ENCODE results near the gene UBE2QL1. TPM values are rescaled to one million over a fixed set of nuclear protein-coding genes. Genes with fewer than 3 reads are reported as not detected.

Gene UBE2QL1
- total RNA-seq, 2 experiments from 2014 or later = not detected

DNA sequence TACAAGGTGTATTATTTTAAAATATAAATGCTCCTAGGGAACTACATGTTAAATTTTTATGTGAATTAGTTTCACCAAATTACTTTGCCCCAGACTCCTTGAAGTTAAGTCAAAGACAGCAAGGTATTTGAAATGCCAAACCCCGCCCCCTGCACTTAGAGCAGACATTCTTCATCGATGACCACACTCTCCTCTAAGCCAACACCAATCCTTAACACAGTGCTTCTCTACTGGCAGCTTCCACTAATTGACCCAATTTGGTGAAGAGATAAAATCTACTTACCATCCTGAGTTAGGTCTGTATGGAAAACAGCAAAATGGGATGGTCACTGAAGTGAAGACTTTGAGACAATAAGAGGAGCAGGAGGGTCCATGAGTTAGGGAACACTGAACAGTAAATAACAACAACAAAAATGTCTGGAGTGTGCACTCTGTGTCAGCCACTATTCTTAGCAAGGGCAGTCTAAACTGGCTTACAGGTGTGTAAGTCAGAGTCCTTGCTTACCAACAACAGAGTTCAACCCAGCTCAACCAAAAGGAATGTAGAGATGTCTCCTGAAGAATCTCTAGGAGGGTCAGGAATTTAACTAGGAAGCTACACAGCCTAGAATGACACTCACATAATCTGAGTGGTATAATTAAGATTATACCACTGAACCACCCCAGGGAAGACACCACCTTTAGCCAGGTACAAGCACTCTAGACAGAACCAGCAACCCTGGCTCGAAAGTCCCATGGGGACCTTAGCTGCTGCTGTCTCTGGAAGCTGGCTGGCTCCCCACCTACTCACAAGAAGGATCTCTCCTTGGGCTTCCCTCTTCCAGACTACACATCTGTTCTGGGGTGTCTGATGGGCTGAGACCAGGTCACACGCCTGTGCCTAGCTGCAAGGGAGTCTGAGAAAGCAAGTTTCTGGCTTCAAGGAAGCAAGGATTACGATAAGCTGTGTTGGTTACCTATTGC is 8.8 kb upstream of the UBE2QL1 start:
- intact Hi-C loops (cut with micrococcal nuclease; ENCODE audit: unreplicated experiment) = no loop called here
- CTCF ChIA-PET (ENCODE audit: unreplicated experiment) = no interaction called here

DNA sequence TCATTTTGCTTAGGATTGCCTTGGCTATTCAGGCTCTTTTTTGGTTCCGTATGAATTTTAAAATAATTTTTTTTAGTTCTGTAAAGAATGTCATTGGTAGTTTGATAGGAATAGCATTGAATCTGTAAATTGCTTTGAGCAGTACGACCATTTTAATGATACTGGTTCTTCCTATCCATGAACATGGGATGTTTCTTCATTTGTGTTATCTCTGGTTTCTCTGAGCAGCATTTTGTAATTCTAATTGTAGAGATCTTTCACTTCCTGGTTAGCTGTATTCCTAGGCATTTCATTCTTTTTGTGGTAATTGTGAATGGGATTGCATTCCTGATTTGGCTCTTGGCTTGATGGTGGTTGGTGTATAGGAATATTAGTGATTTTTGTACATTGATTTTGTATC is 6.3 kb upstream of the UBE2QL1 start:
- no peaks in the 10 kb centered on the region for H3K4me1 ChIP-seq (ENCODE audit: insufficient read depth, low read length, poor library complexity, severe bottlenecking)
- H3K79me2 ChIP-seq (ENCODE audit: insufficient read depth, low read depth, low read length) = no peaks in the 10 kb centered on the region
- H3K9me3 ChIP-seq (ENCODE audit: low read length) = no peaks in the 10 kb centered on the region
- H3K36me3 ChIP-seq (ENCODE audit: insufficient read depth, low read length) = no peaks in the 10 kb centered on the region
- intact Hi-C loops (cut with micrococcal nuclease; ENCODE audit: unreplicated experiment) = no loop called here
- TF ChIP-seq, protein P1, sequence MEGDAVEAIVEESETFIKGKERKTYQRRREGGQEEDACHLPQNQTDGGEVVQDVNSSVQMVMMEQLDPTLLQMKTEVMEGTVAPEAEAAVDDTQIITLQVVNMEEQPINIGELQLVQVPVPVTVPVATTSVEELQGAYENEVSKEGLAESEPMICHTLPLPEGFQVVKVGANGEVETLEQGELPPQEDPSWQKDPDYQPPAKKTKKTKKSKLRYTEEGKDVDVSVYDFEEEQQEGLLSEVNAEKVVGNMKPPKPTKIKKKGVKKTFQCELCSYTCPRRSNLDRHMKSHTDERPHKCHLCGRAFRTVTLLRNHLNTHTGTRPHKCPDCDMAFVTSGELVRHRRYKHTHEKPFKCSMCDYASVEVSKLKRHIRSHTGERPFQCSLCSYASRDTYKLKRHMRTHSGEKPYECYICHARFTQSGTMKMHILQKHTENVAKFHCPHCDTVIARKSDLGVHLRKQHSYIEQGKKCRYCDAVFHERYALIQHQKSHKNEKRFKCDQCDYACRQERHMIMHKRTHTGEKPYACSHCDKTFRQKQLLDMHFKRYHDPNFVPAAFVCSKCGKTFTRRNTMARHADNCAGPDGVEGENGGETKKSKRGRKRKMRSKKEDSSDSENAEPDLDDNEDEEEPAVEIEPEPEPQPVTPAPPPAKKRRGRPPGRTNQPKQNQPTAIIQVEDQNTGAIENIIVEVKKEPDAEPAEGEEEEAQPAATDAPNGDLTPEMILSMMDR (conservative IDR thresholded peaks at IDR 0.05; ENCODE audit: low read length) = no peak
- no peak for TF ChIP-seq EZH2phosphoT487 (IDR thresholded peaks at IDR 0.05; ENCODE audit: borderline replicate concordance, low read depth, low read length)
- no peak overlapping the region for H3K4me2 ChIP-seq (ENCODE audit: low read length)
- no peak overlapping the region for H2AFZ ChIP-seq (ENCODE audit: low read length)
- no peaks in the 10 kb centered on the region for H3K9me2 ChIP-seq (ENCODE audit: insufficient read depth, low read length)
- BruUV-seq (replicated peaks) = no TSS peak
- no peak overlapping the region for H3K27ac ChIP-seq (ENCODE audit: low read depth, low read length, poor library complexity, severe bottlenecking)
- no peak for DNase-seq (ENCODE audit: low spot score)
- no peak overlapping the region for H3K4me3 ChIP-seq (ENCODE audit: low read depth, low read length, poor library complexity, severe bottlenecking)
- H4K20me1 ChIP-seq (ENCODE audit: insufficient read depth, low read length) = no peaks in the 10 kb centered on the region
- ChIA-PET POLR2A (no interaction called here), CTCF (ENCODE audit: unreplicated experiment) (no interaction called here)

More for the DNA sequence above, 8.8 kb upstream of the UBE2QL1 start:
- POLR2A ChIA-PET = no interaction called here
- Histone ChIP-seq H3K79me2 (ENCODE audit: insufficient read depth, low read depth, low read length) (no peaks in the 10 kb centered on the region), H3K36me3 (ENCODE audit: insufficient read depth, low read length) (no peaks in the 10 kb centered on the region), H3K4me3 (ENCODE audit: low read depth, low read length, poor library complexity, severe bottlenecking) (no peak overlapping the region), H3K9me2 (ENCODE audit: insufficient read depth, low read length) (no peaks in the 10 kb centered on the region), H3K4me2 (ENCODE audit: low read length) (no peak overlapping the region), H2AFZ (ENCODE audit: low read length) (no peak overlapping the region), H3K4me1 (ENCODE audit: insufficient read depth, low read length, poor library complexity, severe bottlenecking) (no peaks in the 10 kb centered on the region), H3K9me3 (ENCODE audit: low read length) (no peaks in the 10 kb centered on the region), H4K20me1 (ENCODE audit: insufficient read depth, low read length) (no peaks in the 10 kb centered on the region), H3K27ac (ENCODE audit: low read depth, low read length, poor library complexity, severe bottlenecking) (no peak overlapping the region)
- TF ChIP-seq, protein P1 (conservative IDR thresholded peaks at IDR 0.05; ENCODE audit: low read length) = no peak
- no peak for TF ChIP-seq EZH2phosphoT487 (IDR thresholded peaks at IDR 0.05; ENCODE audit: borderline replicate concordance, low read depth, low read length)
- no peak for DNase-seq (ENCODE audit: low spot score)
- no TSS peak for BruUV-seq (replicated peaks)

DNA sequence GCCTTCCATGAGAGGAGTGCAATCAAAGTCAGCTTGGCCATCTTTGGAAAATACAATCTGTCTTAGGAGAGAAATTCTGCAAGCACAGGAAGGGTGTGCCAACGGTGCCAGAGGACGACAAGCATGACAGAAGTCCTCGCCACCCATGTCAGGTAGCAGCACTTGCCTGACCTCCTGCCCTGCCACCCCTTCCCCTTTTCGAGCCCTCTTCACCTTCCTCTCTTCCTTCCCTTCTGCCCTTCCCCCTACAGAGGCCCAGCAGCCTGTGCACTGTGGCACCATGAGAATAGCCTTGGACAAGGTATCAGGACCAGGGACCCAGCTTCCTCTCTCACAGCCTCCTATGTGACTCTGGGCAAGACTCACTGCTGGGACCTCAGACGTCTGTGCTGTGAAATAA is 5.3 kb upstream of the UBE2QL1 start:
- Histone ChIP-seq H3K9me2 (ENCODE audit: insufficient read depth, low read length) (no peaks in the 10 kb centered on the region), H3K79me2 (ENCODE audit: insufficient read depth, low read depth, low read length) (no peaks in the 10 kb centered on the region), H3K4me2 (ENCODE audit: low read length) (no peak overlapping the region), H4K20me1 (ENCODE audit: insufficient read depth, low read length) (no peaks in the 10 kb centered on the region), H3K27ac (ENCODE audit: low read depth, low read length, poor library complexity, severe bottlenecking) (no peak overlapping the region), H3K9me3 (ENCODE audit: low read length) (no peaks in the 10 kb centered on the region), H2AFZ (ENCODE audit: low read length) (no peak overlapping the region), H3K4me3 (ENCODE audit: low read depth, low read length, poor library complexity, severe bottlenecking) (no peak overlapping the region), H3K36me3 (ENCODE audit: insufficient read depth, low read length) (no peaks in the 10 kb centered on the region), H3K4me1 (ENCODE audit: insufficient read depth, low read length, poor library complexity, severe bottlenecking) (no peaks in the 10 kb centered on the region)
- CTCF ChIA-PET (ENCODE audit: unreplicated experiment) = no interaction called here
- no TSS peak for BruUV-seq (replicated peaks)
- intact Hi-C loops (cut with micrococcal nuclease; ENCODE audit: unreplicated experiment) = no loop called here
- no peak for DNase-seq (ENCODE audit: low spot score)
- POLR2A ChIA-PET = no interaction called here
- TF ChIP-seq EZH2phosphoT487 (IDR thresholded peaks at IDR 0.05; ENCODE audit: borderline replicate concordance, low read depth, low read length) = no peak
- TF ChIP-seq, protein P1 (conservative IDR thresholded peaks at IDR 0.05; ENCODE audit: low read length) = no peak
